HG03571 (cell line): ENCODE data around the gene AHNAK2.
"Not testable (repeated sequence)": the region's sequence is repeated elsewhere in the genome, so short reads cannot be mapped to it uniquely, and the experiment has no call there.

Experiments
- ATAC-seq: cut with Tn5 transposase; IDR thresholded peaks from one replicate; pipeline ENCODE4 v1.9.1; 2021; ENCODE audit not compliant: unreplicated experiment

Gene AHNAK2

DNA sequence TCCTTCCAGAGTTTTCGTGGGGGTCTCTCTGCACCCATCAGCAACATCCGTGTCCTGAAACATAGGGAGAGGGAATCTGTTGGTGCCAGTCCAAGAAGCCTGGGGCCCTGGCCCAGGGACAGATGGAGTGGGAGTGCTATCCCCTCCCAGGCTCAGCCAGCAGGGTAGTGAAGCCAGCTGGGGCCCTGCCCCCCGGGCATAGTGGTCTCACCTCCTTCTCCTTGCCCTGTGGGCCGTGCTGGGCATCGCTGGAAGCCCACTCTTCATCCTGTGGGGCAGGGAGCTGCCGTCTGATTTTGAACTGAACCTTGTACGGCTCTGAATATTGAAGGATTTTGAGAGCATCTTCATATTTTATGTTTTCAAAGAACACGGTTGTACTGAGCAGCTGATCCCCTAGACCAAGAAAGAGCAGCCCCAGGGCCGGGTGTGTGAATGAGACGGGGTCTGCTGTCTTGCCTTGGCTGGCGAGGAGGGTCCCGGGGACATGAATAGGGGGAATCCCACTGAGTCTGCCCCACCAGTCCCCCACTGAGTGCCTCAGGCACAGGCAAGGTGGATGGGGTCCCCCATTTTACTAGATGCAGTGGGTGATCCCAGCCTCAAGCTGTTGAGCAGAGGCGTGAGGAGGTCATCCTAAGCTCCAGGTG lies 23.3 kb downstream of the AHNAK2 start:
- ATAC-seq = no peak

DNA sequence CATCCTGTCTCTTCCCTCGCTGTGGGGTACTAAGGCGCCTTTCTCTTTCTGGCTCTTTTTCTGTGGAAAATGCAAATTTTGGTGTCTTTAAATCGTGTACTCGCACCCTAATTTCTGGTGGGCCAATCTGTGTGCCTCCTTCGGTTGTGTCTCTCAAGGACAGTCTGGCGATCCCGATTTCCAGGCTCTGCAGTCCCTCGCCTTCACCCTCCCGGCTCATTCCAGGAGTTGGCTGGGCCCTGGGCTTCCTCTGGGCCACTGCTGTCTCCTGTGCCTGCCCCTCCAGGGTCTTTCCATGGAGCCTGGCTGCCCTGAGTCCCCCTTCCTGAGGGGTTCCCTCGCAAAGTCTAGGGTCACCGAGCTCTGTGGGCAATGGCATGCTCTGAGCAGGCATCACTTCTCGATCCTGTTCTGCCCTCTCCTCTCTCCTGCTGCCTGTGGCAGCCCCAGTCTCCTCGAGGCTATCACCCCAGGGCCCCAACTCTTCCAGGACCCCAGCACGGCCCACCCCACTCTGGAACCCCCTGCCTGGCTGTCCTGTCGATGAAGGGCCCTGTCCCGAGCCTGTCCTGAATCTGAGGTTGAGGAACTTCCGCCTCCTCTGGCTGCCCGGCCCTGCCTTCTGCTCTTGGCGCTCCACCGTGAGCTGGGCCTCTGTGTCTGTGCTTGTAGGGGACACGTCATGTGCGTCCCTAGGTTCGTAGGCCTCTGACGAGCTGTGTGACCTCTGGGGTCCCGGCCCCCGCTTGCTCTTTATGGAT lies 24.1 kb downstream of the AHNAK2 start:
- no peak for ATAC-seq

DNA sequence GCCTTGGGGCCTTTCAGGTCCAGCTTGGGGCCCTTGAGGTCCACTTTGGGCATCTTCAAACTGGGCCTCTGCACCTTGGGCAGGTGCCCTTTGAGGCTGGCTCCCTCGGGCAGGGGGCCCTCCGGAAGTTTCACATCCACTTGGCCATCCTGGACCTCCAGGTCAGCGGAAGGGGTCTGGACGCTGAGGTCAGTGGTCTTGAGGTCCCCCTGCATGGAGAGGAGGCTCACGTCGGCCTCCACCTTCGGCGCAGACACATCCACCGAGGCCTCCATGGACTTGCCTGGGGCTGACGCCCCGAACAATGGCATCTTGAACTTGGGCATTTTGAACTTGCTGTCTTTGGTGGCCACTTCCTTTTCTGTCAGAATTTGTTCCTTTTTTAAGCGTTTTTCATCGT lies 25.1 kb downstream of the AHNAK2 start:
- ATAC-seq = no peak

DNA sequence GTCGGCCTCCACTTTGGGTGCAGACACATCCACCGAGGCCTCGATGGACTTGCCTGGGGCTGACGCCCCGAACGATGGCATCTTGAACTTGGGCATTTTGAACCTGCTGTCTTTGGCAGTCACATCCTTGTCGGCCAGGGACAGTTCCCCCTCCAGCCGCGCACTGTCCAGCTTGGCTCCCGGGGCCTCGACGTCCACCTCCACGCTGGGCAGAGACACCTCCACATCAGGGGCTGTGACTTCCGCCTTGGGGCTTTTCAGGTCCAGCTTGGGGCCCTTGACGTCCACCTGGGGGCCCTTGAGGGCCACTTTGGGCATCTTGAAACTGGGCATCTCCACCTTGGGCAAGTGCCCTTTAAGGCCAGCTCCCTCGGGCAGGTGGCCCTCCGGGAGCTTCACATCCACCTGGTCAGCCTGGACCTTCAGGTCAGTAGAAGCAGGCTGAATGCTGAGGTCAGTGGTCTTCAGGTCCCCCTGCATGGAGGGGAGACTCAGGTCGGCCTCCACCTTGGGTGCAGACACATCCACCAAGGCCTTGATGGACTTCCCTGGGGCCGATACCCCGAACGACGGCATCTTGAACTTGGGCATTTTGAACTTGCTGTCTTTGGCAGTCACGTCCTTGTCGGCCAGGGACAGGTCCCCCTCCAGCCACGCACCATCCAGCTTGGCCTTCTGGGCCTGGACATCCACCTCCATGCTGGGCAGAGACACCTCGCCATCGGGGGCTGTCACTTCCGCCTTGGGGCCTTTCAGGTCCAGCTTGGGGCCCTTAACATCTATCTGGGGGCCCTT lies 26.1 kb downstream of the AHNAK2 start:
- ATAC-seq = not testable (repeated sequence)

DNA sequence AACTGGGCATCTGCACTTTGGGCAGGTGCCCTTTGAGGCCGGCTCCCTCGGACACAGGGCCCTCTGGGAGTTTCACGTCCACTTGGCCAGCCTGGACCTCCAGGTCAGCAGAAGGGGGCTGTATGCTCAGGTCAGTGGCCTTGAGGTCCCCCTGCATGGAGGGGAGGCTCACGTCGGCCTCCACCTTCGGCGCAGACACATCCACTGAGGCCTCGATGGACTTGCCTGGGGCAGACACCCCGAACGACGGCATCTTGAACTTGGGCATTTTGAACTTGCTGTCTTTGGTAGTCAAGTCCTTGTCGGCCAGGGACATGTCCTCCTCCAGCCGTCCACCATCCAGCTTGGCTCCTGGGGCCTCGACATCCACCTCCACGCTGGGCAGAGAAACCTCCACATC lies 27.5 kb downstream of the AHNAK2 start:
- not testable (repeated sequence) for ATAC-seq

DNA sequence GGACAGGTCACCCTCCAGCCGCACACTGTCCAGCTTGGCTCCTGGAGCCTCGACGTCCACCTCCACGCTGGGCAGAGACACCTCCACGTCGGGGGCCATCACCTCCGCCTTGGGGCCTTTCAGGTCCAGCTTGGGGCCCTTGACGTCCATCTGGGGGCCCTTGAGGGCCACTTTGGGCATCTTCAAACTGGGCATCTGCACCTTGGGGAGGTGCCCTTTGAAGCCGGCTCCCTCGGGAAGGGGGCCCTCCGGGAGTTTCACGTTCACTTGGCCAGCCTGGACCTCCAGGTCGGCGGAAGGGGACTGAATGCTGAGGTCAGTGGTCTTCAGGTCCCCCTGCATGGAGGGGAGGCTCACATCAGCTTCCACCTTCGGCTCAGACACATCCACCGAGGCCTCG lies 28.2 kb downstream of the AHNAK2 start:
- ATAC-seq = no peak

DNA sequence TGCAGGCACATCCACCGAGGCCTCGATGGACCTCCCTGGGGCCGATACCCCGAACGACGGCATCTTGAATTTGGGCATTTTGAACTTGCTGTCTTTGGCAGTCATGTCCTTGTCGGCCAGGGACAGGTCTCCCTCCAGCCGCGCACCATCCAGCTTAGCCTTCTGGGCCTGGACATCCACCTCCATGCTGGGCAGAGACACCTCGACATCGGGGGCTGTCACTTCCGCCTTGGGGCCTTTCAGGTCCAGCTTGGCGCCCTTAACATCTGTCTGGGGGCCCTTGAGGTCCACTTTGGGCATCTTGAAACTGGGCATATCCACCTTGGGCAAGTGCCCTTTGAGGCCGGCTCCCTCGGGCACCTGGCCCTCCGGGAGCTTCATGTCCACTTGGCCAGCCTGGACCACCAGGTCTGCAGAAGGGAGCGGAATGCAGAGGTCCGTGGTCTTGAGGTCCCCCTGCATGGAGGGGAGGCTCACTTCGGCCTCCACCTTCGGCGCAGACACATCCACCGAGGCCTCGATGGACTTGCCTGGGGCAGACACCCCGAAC lies 28.7 kb downstream of the AHNAK2 start:
- not testable (repeated sequence) for ATAC-seq

DNA sequence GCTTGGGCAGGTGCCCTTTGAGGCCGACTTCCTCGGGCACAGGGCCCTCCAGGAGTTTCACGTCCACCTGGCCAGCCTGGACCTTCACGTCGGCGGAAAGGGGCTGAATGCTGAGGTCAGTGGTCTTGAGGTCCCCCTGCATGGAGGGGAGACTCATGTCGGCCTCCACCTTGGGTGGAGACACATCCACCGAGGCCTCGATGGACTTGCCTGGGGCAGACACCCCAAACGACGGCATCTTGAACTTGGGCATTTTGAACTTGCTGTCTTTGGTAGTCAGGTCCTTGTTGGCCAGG lies 29.5 kb downstream of the AHNAK2 start:
- no peak for ATAC-seq

DNA sequence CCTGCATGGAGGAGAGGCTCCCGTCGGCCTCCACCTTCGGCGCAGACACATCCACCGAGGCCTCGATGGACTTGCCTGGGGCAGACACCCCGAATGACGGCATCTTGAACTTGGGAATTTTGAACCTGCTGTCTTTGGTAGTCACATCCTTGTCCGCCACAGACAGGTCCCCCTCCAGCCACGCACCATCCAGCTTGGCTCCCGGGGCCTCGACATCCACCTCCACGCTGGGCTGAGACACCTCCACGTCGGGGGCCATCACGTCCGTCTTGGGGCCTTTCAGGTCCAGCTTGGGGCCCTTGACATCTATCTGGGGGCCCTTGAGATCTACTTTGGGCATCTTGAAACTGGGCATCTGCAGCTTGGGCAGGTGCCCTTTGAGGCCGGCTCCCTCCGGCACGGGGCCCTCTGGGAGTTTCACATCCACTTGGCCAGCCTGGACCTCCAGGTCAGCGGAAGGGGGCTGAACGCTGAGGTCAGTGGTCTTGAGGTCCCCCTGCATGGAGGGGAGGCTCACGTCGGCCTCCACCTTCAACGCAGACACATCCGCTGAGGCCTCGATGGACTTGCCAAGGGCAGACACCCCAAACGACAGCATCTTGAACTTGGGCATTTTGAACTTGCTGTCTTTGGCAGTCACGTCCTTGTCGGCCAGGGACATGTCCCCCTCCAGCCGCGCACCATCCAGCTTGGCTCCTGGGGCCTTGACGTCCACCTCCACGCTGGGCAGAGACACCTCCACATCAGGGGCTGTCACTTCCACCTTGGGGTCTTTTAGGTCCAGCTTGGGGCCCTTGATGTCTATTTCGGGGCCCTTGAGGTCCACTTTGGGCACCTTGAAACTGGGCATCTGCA lies 30.1 kb downstream of the AHNAK2 start:
- ATAC-seq = not testable (repeated sequence)

DNA sequence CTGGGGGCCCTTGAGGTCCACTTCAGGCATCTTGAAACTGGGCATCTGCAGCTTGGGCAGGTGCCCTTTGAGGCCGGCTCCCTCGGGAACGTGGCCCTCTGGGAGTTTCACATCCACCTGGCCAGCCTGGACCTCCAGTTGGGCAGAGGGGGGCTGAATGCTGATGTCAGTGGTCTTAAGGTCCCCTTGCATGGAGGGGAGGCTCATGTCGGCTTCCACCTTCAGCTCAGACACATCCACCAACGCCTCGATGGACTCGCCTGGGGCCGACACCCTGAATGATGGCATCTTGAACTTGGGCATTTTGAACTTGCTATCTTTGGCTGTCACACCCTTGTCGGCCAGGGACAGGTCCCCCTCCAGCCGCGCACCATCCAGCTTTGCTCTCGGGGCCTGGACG lies 31.0 kb downstream of the AHNAK2 start:
- ATAC-seq = not testable (repeated sequence)

DNA sequence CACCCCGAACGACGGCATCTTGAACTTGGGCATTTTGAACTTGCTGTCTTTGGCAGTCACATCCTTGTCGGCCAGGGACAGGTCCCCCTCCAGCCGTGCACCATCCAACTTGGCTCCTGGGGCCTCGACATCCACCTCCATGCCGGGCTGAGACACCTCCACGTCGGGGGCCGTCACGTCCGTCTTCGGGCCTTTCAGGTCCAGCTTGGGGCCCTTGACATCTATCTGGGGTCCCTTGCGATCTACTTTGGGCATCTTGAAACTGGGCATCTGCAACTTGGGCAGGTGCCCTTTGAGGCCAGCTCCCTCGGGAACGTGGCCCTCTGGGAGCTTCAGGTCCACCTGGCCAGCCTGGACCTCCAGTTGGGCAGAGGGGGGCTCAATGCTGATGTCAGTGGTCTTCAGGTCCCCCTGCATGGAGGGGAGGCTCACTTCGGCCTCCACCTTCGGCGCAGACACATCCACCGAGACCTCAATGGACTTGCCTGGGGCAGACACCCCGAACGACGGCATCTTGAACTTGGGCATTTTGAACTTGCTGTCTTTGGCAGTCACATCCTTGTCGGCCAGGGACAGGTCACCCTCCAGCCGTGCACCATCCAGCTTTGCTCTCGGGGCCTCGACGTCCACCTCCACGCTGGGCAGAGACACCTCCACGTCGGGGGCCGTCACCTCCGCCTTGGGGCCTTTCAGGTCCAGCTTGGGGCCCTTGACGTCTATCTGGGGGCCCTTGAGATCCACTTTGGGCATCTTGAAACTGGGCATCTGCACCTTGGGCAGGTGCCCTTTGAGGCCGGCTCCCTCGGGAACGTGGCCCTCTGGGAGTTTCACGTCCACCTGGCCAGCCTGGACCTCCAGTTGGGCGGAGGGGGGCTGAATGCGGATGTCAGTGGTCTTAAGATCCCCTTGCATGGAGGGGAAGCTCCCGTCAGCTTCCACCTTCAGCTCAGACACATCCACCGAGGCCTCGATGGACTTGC lies 31.9 kb downstream of the AHNAK2 start:
- not testable (repeated sequence) for ATAC-seq

DNA sequence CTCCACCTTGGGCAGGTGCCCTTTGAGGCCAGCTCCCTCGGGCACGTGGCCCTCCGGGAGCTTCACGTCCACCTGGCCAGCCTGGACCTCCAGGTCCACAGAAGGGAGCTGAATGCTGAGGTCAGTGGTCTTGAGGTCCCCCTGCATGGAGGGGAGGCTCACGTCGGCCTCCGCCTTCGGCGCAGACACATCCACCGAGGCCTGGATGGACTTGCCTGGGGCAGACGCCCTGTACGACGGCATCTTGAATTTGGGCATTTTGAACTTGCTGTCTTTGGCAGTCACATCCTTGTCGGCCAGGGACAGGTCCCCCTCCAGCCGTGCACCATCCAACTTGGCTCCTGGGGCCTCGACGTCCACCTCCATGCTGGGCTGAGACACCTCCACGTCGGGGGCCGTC lies 32.9 kb downstream of the AHNAK2 start:
- ATAC-seq = not testable (repeated sequence)

DNA sequence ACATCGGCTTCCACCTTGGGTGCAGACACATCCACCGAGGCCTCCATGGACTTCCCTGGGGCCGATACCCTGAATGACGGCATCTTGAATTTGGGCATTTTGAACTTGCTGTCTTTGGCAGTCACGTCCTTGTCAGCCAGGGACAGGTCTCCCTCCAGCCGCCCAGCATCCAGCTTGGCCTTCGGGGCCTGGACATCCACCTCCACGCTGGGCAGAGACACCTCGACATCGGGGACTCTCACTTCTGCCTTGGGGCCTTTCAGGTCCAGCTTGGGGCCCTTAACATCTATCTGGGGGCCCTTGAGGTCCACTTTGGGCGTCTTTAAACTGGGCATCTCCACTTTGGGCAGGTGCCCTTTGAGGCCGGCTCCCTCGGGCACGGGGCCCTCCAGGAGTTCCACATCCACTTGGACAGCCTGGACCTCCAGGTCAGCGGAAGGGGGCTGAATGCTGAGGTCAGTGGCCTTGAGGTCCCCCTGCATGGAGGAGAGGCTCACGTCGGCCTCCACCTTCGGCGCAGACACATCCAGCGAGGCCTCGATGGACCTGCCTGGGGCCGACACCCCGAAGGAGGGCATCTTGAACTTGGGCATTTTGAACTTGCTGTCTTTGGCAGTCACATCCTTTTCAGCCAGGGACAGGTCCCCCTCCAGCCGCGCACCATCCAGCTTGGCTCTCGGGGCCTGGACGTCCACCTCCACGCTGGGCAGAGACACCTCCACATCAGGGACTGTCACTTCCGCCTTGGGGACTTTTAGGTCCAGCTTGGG lies 33.6 kb downstream of the AHNAK2 start:
- not testable (repeated sequence) for ATAC-seq

DNA sequence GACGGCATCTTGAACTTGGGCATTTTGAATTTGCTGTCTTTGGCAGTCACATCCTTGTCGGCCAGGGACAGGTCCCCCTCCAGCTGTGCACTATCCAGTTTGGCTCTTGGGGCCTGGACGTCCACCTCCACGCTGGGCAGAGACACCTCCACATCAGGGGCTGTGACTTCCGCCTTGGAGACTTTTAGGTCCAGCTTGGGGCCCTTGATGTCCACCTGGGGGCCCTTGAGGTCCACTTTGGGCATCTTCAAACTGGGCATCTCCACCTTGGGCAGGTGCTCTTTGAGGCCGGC lies 34.2 kb downstream of the AHNAK2 start:
- not testable (repeated sequence) for ATAC-seq

DNA sequence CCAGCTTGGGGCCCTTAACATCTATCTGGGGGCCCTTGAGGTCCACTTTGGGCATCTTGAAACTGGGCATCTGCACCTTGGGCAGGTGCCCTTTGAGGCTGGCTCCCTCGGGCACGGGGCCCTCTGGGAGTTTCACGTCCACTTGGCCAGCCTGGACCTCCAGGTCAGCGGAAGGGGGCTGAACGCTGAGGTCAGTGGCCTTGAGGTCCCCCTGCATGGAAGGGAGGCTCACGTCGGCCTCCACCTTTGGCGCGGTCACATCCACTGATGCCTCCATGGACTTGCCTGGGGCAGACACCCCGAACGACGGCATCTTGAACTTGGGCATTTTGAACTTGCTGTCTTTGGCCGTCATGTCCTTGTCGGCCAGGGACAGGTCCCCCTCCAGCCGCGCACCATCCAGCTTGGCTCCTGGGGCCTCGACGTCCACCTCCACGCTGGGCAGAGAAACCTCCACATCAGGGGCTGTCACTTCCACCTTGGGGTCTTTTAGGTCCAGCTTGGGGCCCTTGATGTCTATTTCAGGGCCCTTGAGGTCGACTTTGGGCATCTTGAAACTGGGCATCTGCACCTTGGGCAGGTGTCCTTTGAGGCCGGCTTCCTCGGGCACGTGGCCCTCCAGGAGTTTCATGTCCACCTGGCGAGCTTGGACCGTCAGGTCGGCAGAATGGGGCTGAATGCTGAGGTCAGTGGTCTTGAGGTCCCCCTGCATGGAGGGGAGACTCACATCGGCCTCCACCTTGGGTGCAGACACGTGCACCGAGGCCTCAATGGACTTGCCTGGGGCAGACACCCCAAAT lies 34.8 kb downstream of the AHNAK2 start:
- ATAC-seq = not testable (repeated sequence)

DNA sequence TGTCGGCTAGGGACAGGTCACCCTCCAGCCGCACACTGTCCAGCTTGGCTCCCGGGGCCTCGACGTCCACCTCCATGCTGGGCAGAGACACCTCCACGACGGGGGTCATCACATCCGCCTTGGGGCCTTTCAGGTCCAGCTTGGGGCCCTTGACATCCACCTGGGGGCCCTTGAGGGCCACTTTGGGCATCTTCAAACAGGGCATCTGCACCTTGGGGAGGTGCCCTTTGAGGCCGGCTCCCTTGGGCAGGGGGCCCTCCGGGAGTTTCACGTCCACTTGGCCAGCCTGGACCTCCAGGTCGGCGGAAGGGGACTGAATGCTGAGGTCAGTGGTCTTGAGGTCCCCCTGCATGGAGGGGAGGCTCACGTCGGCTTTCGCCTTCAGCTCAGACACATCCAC lies 35.6 kb downstream of the AHNAK2 start:
- ATAC-seq = no peak

DNA sequence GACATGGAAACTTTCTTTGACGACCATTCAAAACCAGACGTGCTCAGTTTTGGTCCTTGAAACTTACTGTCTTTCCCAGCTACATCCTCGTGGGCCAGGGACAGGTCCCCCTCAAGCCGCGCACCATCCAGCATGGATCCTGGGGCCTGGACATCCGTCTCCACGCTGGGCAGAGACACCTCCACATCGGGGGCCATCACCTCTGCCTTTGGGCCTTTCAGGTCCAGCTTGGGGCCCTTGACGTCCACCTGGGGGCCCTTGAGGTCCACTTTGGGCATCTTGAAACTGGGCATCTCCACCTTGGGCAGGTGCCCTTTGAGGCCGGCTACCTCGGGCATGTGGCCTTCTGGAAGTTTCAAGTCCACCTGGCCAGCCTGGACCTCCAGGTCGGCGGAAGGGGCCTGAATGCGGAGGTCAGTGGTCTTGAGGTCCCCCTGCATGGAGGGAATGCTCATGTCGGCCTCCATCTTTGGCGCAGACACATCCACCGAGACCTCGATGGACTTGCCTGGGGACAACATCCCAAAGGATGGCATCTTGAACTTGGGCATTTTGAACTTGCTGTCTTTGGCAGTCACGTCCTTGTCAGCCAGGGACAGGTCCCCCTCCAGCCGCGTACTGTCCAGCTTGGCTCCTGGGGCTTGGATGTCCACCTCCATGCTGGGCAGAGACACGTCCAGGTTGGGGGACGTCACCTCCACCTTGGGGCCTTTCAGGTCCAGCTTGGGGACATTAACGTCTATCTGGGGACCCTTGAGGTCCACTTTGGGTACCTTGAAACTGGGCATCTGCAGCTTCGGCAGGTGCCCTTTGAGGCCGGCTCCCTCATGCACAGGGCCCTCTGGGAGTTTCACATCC lies 36.4 kb downstream of the AHNAK2 start:
- no peak for ATAC-seq
